GM12878 (cell line): ENCODE measurements around the gene GBX1. TPM values are rescaled to one million over a fixed set of nuclear protein-coding genes. Genes with fewer than 3 reads are reported as not detected.

Experiments used
- ATF7 ChIP-seq: fragments of 450-650 bp; IDR thresholded peaks from 2 replicates; pipeline ENCODE4 v1.6.1; 2016; ENCODE audit warnings: low read depth, mild to moderate bottlenecking
- CHD2 ChIP-seq: IDR thresholded peaks from 2 replicates; pipeline ENCODE4 v1.6.1; 2011; ENCODE audit warnings: low read depth, low read length, improper control_type of control experiment, borderline replicate concordance
- FOXM1 ChIP-seq: IDR thresholded peaks from 2 replicates; pipeline ENCODE4 v1.6.1; 2012; ENCODE audit warnings: low read depth, mild to moderate bottlenecking, inconsistent platforms, low read length, moderate library complexity
- MXI1 ChIP-seq: fragments of 150-350 bp; IDR thresholded peaks from 2 replicates; pipeline ENCODE4 v1.6.1; 2011; ENCODE audit warnings: low read depth, mild to moderate bottlenecking, inconsistent platforms, low read length, improper control_type of control experiment
- NKRF ChIP-seq: fragments of 450-650 bp; conservative IDR thresholded peaks from 2 replicates; pipeline ENCODE4 v1.6.1; 2017; ENCODE audit warnings: mild to moderate bottlenecking, moderate library complexity
- PBX3 ChIP-seq: IDR thresholded peaks from 2 replicates; pipeline ENCODE4 v1.6.1; 2011; ENCODE audit warnings: mild to moderate bottlenecking, low read depth, low read length, moderate library complexity; ENCODE audit not compliant: insufficient replicate concordance
- POLR2A ChIP-seq: IDR thresholded peaks from 2 replicates; pipeline ENCODE4 v1.6.1; 2011; ENCODE audit warnings: low read depth, mild to moderate bottlenecking, low read length
- polyA plus RNA-seq, 11 experiments: library from polyadenylated mRNA; depleted of rRNA in 4 of 11; unstranded in 6 of 11; stranded (reverse) in 5 of 11; fragments of >200 nt; fragmentation: Nextera tagmentation in 4 of 11; fragmentation: Illumina TruSeq in 1 of 11; extraction: Ambion mirVana in 4 of 11; extraction: Trizol in 1 of 11; gene quantifications; 1 replicate in 1 of 11; 2 replicates in 10 of 11; pipeline versions ENCODE4 v1.2.1 to v1.2.3, GENCODE V29; 2011 to 2016; ENCODE audit warnings: inconsistent platforms in 2 of 11, missing spikeins in 2 of 11, low read depth in 1 of 11
- total RNA-seq, 4 experiments: library from RNA; depleted of rRNA in 3 of 4; stranded (reverse); fragments of >200 nt in 3 of 4; fragmentation: Illumina TruSeq in 1 of 4; extraction: Trizol in 1 of 4; gene quantifications; 2 replicates each; pipeline versions ENCODE4 v1.2.1 to v1.2.3, GENCODE V29; 2013 to 2021
- TF ChIP-seq, protein P1 (sequence below): IDR thresholded peaks from 2 replicates; pipeline ENCODE4 v1.6.1; 2012; ENCODE audit warnings: improper control_type of control experiment, low read depth, low read length; ENCODE audit not compliant: insufficient replicate concordance

The GBX1 gene
- total and polyA plus RNA-seq, 10 of the 15 experiments (the other 5 are each of a cell fraction or from before 2014, with no cell fraction given), result not detected

DNA sequence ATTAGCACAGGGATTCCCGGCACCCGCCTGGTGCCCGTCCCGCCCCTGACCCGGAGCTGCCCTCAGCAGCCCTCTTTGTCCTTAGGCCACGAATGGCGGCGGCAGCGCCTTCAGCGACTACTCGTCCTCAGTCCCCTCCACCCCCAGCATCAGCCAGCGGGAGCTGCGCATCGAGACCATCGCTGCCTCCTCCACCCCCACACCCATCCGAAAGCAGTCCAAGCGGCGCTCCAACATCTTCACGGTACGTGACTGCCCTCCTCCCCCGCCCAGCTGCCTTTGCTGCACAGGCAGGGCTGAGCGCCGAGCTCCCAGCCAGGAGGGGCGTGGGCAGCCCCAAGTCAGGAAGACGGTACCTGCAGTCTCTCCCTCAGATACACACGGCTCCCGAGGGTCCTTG lies 47.6 kb downstream of the GBX1 start (continued):
- TF ChIP-seq NKRF, result no peak
- no peak for TF ChIP-seq ATF7
- TF ChIP-seq, protein P1, sequence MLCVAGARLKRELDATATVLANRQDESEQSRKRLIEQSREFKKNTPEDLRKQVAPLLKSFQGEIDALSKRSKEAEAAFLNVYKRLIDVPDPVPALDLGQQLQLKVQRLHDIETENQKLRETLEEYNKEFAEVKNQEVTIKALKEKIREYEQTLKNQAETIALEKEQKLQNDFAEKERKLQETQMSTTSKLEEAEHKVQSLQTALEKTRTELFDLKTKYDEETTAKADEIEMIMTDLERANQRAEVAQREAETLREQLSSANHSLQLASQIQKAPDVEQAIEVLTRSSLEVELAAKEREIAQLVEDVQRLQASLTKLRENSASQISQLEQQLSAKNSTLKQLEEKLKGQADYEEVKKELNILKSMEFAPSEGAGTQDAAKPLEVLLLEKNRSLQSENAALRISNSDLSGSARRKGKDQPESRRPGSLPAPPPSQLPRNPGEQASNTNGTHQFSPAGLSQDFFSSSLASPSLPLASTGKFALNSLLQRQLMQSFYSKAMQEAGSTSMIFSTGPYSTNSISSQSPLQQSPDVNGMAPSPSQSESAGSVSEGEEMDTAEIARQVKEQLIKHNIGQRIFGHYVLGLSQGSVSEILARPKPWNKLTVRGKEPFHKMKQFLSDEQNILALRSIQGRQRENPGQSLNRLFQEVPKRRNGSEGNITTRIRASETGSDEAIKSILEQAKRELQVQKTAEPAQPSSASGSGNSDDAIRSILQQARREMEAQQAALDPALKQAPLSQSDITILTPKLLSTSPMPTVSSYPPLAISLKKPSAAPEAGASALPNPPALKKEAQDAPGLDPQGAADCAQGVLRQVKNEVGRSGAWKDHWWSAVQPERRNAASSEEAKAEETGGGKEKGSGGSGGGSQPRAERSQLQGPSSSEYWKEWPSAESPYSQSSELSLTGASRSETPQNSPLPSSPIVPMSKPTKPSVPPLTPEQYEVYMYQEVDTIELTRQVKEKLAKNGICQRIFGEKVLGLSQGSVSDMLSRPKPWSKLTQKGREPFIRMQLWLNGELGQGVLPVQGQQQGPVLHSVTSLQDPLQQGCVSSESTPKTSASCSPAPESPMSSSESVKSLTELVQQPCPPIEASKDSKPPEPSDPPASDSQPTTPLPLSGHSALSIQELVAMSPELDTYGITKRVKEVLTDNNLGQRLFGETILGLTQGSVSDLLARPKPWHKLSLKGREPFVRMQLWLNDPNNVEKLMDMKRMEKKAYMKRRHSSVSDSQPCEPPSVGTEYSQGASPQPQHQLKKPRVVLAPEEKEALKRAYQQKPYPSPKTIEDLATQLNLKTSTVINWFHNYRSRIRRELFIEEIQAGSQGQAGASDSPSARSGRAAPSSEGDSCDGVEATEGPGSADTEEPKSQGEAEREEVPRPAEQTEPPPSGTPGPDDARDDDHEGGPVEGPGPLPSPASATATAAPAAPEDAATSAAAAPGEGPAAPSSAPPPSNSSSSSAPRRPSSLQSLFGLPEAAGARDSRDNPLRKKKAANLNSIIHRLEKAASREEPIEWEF, result no peak
- no peak for TF ChIP-seq PBX3
- TF ChIP-seq POLR2A, result no peak
- TF ChIP-seq FOXM1, result no peak
- TF ChIP-seq CHD2, result no peak
- TF ChIP-seq MXI1, result no peak
- TF ChIP-seq, all 136 proteins: peak for 0
